Amniotic stem cell (primary cell): ENCODE results near the gene RYR2.
"Not testable (repeated sequence)": the region's sequence is repeated elsewhere in the genome, so short reads cannot be mapped to it uniquely, and the experiment has no call there.

Experiments
- DNase-seq: peaks from one replicate; lab custom pipeline; 2025; lab: John Stamatoyannopoulos, UW

Gene RYR2

DNA sequence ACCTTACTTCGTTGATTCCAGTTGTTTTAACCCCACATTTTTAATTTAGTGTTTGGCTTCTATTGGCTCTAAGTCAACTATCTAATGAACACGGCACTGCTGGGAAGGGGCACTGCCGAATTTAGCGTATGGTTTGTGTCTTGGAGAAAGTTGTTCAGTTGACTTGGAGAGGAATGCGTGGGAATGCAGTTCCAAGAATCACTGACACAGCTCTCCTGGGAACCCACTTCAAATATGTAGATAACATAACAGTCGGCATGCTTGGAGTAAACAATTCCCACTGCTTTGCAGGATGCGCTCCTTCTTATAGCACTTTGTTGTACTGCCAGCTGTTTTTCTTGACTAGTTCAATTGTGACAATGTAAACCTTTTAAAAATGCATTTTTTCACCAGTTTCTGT, 104.3 kb downstream of the RYR2 start:
- no peak for DNase-seq

DNA sequence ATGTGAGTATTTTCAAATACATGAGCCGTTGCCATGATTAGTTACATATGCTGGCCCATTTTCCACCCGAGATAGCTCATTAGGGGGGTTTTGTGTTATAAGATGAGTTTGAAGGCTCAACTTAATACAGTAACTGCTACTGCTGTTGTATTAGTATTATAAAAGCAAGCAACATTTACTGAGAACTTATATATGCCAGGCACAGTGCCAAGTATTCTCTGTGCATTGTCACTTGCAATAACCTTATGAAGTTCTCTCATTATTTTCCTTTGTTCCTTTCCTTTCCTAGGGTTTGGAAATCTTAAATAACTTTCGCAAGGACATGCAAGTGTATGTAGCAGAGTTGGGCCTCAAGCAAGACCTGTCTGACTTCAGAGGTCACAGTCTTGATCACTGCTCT, 107.9 kb downstream of the RYR2 start:
- no peak for DNase-seq

DNA sequence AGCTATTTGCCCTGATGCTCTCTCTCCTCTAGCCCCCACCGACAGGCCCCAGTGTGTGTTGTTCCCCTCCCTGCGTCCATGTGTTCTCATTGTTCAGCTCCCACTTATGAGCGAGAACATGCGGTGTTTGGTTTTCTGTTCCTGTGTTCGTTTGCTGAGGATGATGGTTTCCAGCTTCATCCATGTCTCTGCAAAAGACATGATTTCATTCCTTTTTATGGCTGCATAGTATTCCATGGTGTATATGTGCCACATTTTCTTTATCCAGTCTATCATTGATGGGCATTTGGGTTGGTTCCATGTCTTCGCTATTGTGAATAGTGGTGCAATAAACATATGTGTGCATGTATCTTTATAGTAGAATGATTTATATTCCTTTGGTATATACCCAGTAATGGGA, 110.0 kb downstream of the RYR2 start:
- DNase-seq: not testable (repeated sequence)

DNA sequence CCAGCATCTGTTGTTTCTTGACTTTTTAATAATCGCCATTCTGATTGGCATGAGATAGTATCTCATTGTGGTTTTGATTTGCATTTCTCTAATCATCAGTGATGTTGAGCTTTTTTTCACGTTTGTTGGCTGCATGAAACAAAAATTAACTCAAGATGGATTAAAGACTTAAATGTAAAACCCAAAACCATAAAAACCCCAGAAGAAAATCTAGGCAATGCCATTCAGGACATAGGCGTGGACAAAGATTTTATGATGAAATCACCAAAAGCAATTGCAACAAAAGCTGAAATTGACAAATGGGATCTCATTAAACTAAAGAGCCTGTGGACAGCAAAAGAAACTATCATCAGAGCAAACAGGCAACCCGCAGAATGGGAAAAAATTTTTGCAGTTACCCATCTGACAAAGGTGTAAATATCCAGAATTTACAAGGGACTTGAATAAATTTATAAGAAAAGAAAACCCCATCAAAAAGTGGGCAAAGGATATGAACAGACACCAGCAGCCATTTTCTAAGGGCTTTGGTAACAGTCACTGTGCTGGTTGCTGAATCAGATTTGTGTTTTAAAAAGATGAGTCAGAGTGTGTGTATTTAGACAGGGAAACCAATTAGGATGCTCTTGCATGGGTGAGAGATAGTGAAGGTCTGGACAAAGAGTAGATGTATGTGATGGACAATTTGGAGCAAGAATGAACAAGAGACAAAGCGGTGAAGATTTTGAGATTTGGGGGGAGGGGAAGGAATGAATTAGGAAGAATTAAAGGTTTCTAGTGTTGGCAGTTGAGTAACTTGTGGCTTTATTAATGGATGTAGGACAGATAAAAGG, 110.7 kb downstream of the RYR2 start:
- DNase-seq: no peak

DNA sequence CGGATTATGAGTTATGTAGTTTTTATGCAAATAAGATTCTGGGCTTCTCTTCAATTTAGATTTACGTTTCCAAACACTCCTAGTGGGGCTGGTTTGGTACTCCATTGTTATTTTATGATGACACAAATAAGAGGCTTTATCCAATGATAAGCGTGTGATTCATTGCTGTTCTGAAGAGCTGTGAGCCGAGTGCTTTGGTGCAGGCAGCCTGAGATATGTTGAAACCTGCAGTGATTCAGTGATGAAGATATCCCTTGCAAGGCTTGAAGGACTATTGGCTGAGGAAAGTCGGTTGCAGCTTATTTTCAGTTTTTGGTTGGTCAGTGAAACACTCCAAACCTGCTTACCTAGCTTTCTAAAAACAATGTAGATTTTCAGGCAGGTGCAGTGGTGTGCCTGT, 112.2 kb downstream of the RYR2 start:
- DNase-seq: no peak

DNA sequence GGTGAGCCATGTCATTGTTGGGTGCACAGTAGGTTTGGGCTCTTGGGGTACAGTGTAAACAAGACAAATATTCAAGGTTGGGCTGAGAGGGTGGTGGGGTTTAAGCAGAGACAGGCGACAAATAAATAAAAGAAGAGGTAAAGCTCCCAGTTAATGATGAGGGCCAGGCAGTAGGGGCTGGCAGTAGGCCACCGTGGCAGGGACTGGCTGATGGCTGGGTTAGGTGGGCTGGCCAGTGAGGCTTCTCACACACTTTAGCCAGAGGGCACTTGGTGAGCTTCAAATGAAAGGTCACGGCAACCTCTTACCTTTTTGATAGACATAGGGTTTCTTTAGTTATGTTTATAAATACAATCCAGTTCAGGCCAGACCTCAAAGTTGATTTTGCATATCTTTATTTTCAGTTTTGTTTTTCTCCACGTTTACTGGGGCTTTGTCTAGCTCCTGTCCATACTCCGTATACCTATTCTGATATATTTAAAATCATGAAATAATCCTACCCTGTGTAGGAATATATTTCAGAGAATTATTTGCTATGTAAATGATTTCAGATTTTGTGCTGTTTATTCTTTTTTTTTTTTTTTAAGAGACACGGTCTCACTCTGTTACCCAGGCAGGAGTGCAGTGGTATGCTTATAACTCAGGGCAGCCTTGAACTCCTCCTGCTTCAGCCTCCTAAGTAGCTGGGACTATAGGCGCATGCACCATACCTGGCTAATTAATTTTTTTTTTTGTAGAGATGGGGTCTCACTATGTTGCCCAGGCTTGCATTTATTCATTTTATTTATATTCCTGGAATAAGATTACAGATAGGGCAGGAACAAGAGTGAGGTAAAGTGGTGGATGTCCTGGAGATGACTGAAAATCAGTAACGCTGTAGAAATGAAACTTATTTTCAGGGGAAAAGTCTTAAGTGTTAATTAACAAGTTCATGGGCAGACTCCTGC, 122.7 kb downstream of the RYR2 start:
- no peak for DNase-seq

DNA sequence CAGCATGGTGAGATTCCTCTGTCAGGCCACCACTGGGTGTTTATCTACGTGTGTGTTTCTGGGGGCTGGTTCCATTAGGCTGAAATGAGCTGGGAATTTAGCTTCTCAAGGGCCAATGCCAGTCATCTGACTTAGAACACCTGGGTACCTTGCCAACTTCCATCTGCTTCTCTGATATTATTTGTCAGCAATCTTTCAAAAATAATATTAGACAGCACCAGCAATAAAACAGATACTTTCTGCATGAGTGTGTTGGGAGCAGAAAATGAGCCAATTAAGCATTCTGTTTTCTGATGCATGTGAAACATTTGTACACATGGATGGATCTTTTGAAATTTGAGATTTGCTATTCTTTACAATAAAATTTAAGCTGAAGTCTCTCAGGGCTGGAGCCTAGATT, 124.1 kb downstream of the RYR2 start:
- no peak for DNase-seq

DNA sequence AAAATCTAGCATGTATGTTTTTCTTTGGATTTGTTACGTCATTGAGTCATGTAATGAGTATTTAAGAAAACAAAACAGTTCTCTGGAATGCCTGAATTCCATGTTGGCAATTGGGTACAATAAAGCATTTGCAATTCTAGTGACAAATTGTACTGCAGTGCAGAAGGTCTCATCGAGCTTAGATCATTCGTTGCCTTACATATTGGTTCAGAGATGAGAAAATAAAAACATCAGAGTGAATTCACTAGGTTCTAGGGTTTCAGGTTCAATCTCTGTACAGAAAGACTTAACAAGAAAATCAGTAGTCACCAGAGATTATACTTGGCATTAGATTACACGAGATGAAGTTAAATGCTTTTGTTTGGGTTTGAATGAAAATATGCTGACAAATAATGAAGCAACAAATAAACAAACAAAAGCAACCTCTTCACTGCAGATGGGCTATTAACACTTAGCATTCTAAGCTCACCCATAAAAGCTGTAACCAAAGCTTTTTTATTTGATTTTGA, 124.7 kb downstream of the RYR2 start:
- DNase-seq: no peak

DNA sequence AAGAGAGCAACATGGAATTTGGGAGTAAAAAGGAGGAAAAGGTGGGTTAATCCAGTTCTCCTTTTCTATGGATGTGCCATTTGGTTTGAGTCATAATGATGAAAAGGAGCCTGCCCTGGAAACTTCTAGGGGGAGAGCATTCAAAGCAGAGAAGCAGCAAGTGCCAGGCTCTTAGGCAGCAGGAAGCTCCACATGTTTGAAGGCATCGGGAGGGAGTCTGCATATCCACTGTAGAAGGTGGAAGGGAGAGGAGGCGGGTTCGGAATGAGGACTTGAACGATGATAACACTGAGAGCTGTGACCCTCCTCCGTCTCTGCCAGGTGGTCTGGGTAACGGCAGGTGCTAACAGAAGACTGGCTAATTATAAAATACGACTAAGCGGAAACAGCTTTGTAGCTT, 128.2 kb downstream of the RYR2 start:
- no peak for DNase-seq

DNA sequence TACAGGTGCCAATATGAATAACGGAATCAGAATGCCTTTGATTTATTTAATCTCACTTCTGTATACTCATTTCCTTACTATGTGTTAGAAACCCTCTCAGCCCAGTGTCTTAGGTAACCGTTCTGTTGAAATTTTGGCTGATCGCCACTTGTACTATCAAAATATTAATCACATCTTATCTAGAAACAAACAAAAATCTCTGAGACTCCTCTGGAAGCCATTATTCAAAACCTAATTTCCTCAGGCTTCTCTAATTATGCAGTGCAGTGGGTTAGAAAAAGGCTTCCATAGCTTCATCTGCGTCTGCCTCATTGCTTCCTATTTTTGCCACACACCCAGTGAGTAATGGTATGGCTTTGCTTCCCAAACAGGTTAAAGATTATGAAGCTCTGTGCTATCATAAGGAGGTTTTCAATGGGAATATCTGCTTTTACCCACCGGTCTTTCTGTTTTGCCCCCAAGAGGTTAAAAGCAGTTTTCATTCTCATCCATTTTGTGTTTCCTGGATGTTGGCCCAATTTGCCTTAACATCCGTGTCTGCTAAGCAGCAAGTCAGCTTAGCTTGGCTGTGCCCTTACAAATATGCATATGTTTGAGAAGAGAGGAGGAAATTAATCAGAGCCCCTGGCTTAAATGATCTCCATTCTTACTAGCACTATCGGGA, 129.6 kb downstream of the RYR2 start:
- DNase-seq: no peak

DNA sequence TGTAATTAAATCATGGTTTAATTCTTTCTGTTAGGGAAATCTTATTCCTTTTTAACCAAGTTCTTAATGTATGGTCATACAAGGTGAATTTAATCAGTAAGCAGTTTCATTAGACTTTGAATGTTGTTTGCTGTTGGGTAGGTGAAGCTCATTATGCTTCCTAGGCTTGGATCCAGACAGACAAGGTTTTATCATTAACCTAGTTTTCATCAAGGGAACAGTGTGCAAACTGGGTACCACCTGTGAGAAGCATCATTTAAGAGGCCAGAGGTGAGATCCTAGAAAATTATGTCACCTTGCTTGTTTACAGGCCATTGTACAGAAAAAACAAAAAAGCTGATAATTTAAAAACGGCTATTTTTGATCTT, 130.1 kb downstream of the RYR2 start:
- DNase-seq: no peak

DNA sequence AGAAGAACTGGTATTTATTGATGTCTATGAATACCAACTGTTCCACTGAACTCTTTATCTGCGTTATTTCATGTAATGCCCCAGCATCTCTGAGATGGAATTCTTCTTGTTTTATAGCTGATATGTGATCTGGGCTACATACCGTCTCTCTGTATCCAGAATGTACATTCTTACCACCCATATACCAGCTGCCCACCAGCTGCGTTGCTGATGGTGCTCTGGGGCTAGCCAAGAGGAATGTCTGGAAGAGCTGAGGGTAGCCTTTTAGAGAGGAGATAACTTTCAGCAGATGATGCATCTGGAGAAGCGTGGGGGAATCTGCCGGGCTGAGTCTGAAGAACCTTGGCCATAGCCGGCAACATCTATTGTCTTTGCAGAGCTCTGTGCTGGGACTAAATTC, 137.5 kb downstream of the RYR2 start:
- DNase-seq: no peak

DNA sequence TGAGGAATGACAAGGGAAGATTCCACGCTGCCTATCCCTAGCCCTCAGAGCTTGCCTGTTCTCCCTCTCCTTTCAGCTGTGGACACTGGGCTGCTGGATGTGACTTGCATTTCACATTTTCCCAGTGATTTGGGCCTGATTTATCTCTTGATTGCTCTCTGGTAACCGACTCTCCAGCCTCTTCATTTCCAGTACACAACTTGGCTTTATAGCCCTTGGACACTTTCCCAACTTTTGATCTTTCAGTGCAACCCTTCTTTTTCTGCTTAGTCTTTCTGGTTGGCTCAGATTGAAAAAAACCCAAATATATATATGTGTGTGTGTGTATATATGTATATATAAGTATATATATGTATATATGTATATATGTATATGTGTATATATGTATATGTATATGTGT, 138.3 kb downstream of the RYR2 start:
- no peak for DNase-seq

DNA sequence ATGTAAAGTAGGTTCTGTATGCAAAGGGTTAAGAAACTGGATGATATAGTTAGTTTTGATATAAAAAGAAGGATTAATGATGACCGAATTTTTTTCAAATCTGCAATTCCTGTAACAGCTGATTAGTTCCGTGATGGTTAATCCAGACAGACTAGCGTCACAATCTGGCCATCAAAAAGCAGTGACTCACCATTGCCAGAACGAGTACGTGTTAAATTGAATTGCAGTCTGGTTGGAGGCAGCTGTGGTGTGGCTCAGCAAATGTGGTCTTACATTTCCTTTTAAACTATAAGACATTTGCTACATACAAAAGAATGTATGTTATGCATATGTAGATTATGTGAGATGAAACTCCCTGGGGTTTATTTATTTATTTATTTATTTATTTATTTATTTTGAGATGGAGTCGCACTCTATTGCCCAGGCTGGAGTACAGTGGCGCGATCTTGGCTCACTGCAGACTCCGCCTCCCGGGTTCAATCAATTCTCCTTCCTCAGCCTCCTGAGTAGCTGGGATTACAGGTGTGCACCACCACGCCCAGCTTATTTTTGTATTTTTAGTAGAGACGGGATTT, 139.8 kb downstream of the RYR2 start:
- no peak for DNase-seq

DNA sequence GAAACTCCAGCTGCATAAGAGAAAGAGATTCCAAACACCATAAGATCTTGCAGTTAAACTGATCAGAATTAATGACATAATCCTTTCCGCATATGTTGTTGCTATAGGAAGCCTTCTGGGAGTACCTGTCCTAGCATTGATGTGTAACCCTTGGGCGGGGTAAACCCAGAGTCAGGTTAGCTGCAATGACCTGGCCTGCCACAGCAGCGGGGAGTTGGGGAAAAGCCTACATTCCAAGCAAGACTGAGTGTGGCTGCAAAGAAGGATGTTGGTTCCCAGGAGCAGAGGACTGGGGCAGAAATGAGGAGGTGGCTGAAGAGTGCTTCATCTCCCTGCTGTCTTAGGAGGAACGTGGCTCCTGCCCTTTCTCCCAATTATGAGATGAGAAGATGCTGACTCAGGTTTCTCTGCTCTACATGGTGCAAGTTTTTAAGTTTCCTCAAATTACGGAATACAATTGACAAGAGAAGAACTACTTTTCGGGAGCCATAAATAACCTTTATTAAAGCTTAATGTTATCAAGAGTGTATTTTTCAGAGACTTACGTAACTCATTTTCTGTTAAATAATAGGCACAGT, 142.1 kb downstream of the RYR2 start:
- DNase-seq: no peak

DNA sequence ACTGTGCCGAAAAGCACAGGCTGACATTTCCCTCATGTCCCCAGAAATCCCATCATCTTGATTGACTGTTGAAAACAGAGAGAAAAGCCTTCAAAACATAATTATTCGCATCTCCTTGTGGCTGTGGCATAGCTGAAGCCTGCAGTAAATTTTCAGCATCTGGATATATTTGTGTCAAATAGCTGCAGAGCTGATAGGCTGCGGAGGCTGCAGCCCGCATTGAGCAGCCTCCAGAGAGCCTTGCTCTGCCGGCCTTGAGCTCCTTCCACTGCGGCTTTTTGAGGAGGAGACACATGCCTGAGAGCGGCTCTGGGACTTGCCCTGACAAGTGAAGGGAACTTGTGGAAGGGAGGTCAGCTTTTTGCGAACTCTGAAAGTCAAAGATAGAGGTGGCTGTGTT, 144.7 kb downstream of the RYR2 start:
- no peak for DNase-seq

DNA sequence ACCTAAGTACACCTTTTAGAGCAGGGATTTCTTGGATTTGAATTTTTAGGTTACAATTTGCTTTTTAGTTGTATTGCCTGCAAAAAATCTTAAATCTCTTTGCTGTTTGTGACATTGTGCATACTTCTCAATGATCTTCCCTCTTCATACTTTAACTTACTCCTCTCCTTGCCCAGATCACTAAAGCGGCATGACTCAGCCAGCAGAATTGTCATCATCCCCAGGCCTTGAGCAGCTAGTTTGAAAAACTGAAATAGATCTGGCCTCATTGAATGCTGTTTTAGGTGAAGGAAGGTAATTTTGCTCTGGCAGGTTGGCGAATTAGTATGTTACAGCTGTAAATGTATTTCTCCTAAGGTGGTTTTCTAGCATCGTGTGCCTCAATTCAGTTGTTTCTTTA, 145.9 kb downstream of the RYR2 start:
- DNase-seq: no peak

DNA sequence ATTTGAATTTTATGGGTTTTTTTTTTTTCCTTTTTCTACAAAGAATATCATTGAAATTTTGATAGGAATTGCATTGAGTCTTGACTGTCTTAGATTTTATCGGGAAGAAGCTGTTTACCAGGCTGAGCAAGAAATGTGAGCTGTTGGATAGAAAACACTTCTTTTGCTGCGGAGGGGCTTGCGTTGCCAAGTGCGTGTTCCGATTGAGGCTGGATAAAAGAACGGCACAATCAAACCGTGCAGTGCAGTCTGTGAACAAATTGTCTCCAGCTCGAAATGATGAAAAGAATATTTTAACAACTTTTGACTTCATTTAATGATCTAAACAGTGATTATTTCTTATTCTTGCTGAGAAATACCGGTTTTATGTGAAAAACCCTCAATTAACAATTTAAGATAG, 149.4 kb downstream of the RYR2 start:
- no peak for DNase-seq

DNA sequence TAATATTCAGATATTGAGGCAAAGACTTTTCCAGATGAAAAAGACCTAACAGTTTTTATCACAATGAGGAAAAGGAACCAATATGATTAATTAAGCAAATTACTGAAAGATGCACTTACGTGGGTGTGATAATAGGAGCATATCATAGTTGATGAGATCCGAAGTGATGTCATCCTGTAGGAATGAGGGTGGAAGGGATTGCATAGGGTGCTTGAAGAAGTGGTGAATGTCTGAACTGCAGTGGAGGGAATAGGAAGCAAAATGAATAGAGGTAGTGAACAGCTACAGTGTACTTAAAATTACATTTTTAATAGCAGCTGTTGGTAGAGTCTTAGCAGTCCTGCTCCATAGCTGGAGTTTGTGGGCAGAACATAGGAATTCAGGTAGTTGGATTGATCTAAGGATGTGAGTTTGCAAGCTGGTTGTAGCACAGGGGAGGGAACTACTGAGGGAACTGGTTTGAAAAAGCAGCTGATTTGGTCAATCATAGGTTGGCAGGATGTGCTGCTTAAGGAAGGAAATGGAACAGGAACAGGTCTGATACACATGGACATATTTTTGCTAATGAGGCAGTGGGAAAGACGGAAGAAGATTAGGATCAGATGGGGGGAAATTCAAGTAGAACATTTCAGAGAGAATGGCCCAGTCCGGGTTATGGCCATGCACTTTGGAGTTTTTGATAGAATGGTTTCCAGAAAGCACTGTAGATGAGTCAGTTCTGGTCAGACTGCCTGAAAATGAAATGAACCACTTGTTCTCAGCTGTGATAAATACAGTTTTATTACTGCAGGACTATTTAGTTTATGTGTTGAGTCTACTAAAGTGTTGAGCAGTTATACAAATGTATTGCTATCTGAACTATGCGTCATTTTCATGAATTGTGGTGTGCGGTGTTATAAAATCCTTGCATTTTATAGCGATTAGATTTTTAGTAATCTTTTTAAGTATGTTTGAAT, 155.8 kb downstream of the RYR2 start:
- DNase-seq: no peak

DNA sequence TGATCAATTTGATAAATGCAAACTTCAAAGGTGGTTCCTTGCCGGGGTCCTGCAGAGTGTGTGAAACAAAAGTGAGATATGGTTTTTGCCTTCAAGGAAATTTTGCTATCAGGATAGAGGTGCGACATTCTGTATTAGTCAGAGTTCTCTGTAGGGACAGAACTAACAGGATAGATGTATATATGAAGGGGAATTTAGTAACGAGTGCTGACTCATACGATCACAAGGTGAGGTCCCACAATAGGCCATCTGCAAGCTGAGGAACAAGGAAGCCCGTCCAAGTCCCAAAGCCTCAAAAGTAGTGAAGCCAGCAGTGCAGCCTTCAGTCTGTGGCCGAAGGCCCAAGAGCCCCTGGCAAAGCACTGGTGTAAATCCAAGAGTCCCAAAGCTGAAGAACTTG, 157.0 kb downstream of the RYR2 start:
- no peak for DNase-seq

DNA sequence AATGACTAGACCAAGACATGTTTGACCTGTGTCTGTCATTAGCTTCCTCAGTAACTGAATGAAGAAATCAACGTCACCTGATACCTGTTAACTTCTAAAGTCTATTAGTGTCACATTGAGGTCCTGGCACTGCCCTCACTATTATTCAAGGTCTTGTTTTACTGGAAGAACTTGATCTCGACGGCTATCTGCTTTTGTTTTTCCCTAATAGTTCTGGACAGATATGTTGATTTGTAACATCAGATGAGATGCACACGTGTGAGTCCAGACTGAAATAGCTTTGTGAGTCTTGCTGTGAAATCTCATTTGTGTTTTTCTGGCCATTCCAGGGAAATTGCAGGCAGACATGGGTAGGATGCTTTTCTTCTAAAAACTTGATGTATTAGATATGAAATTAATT, 159.2 kb downstream of the RYR2 start:
- no peak for DNase-seq
